K562 (cell line): ENCODE results near the gene POU2F1. TPM values are rescaled to one million over a fixed set of nuclear protein-coding genes. Genes with fewer than 3 reads are reported as not detected.

Experiments
- ATAC-seq: fragments of 200-7000 bp; cut with Tn5 transposase; 3 replicates; pipeline ENCODE4 v1.9.1; 2020; ENCODE audit warnings: moderate library complexity
- BruUV-seq: library from RNA; stranded (reverse); fragments of 400-500 nt; replicated peaks from 2 replicates; lab custom pipeline; 2021; lab: Mats Ljungman, UMichigan
- CTCF ChIA-PET: fragments of 300-600 bp; formaldehyde crosslinking; extraction: SDS; loops from one replicate; lab custom pipeline; 2021; ENCODE audit warnings: low intra/inter-chr PET ratio; lab: Yijun Ruan, JAX
- POLR2A ChIA-PET: fragments of 300-600, 350-650 bp; sonication (Branson Sonifier 250); formaldehyde crosslinking; extraction: SDS; loops from one replicate; lab custom pipeline; 2021; ENCODE audit warnings: antibody characterized with exemption, inconsistent platforms; lab: Yijun Ruan, JAX
- DNase-seq, 4 experiments: peaks; one replicate each; pipeline versions ENCODE4 v3.0.0 to v3.0.0-alpha.2; 2011 to 2018; ENCODE audit warnings: low spot score in 3 of 4, mixed read lengths in 3 of 4; ENCODE audit errors: extremely low read depth in 1 of 4
- FAIRE-seq: peaks from 2 replicates; lab custom pipeline; 2011; peaks lifted over from hg19 to GRCh38; lab: Jason Lieb, UNC
- H2AFZ ChIP-seq: 2 replicates; pipeline ENCODE4 v1.6.0; 2011; ENCODE audit warnings: low read depth, low read length, control low read depth, inconsistent platforms
- H3K27ac ChIP-seq: fragments of 200-600 bp; 3 replicates; pipeline ENCODE4 v1.8.0; 2011; ENCODE audit warnings: low read depth, mild to moderate bottlenecking, control low read depth, inconsistent platforms, low read length, moderate library complexity, mixed read lengths; ENCODE audit errors: extremely low read depth
- H3K27me3 ChIP-seq, 2 experiments: fragments of 300-600 bp in 1 of 2; 2 replicates in 1 of 2; 3 replicates in 1 of 2; pipeline versions ENCODE4 v1.6.0 to v1.8.0; 2011; ENCODE audit warnings: inconsistent platforms in 2 of 2, low read length in 2 of 2, mild to moderate bottlenecking in 1 of 2, mixed read lengths in 1 of 2, moderate library complexity in 1 of 2; ENCODE audit not compliant: control insufficient read depth in 2 of 2, insufficient read depth in 2 of 2
- H3K36me3 ChIP-seq: fragments of 300-600 bp; 3 replicates; pipeline ENCODE4 v1.8.0; 2011; ENCODE audit warnings: mild to moderate bottlenecking, low read length, inconsistent platforms; ENCODE audit not compliant: control insufficient read depth, insufficient read depth
- H3K4me1 ChIP-seq, 2 experiments: fragments of 200-600 bp in 1 of 2; replicated peaks in 1 of 2; 2 replicates in 1 of 2; 3 replicates in 1 of 2; pipeline versions ENCODE4 v1.5.1 to v1.8.0; 2011; ENCODE audit warnings: inconsistent platforms in 2 of 2, low read length in 2 of 2, mild to moderate bottlenecking in 1 of 2, mixed read lengths in 1 of 2, moderate library complexity in 1 of 2; ENCODE audit not compliant: control insufficient read depth in 2 of 2, insufficient read depth in 2 of 2
- H3K4me2 ChIP-seq: 2 replicates; pipeline ENCODE4 v1.6.1; 2011; ENCODE audit warnings: low read length, control low read depth, inconsistent platforms, mixed read lengths; ENCODE audit not compliant: insufficient read depth
- H3K4me3 ChIP-seq: fragments of 200-600 bp; sonication (generic), shearing (Covaris generic); 2 replicates; pipeline ENCODE4 v1.5.1; 2016; ENCODE audit warnings: control low read depth, inconsistent platforms
- H3K79me2 ChIP-seq: fragments of 200-600 bp; 3 replicates; pipeline ENCODE4 v1.8.0; 2011; ENCODE audit warnings: low read length, inconsistent platforms; ENCODE audit not compliant: control insufficient read depth, insufficient read depth
- H3K9ac ChIP-seq, 2 experiments: 2 replicates each; pipeline versions ENCODE4 v1.6.0 to v1.6.1; 2011; ENCODE audit warnings: low read depth in 2 of 2, low read length in 2 of 2, control low read depth in 1 of 2, inconsistent platforms in 1 of 2, mild to moderate bottlenecking in 1 of 2, mixed read lengths in 1 of 2; ENCODE audit not compliant: insufficient read depth in 1 of 2
- H3K9me1 ChIP-seq: one replicate; pipeline ENCODE4 v1.6.0; 2011; ENCODE audit warnings: inconsistent platforms, mild to moderate bottlenecking, low read length, moderate library complexity; ENCODE audit not compliant: control insufficient read depth, insufficient read depth
- H3K9me3 ChIP-seq: replicated peaks from 2 replicates; pipeline ENCODE4 v1.5.1; 2011; ENCODE audit warnings: low read depth, low read length, inconsistent platforms; ENCODE audit not compliant: control insufficient read depth, insufficient read depth
- H4K20me1 ChIP-seq: replicated peaks from 2 replicates; pipeline ENCODE4 v1.6.1; 2011; ENCODE audit warnings: low read length, inconsistent platforms, mixed read lengths; ENCODE audit not compliant: control insufficient read depth, insufficient read depth
- CBX5 ChIP-seq: IDR thresholded peaks from 2 replicates; pipeline ENCODE4 v1.6.1; 2014; ENCODE audit warnings: low read depth, borderline replicate concordance
- CCAR2 ChIP-seq: fragments of 200-400 bp; formaldehyde crosslinking; IDR thresholded peaks from 2 replicates; pipeline ENCODE4 v1.6.1; 2017; ENCODE audit warnings: mild to moderate bottlenecking, low read depth, low read length
- CCNT2 ChIP-seq: IDR thresholded peaks from 2 replicates; pipeline ENCODE4 v1.6.1; 2011; ENCODE audit warnings: borderline replicate concordance, low read depth, mild to moderate bottlenecking, moderate library complexity, mixed read lengths, low read length; ENCODE audit not compliant: insufficient read length; ENCODE audit errors: extremely low read depth
- FIP1L1 ChIP-seq: fragments of 200-400 bp; formaldehyde crosslinking; IDR thresholded peaks from 2 replicates; pipeline ENCODE4 v1.6.1; 2018; ENCODE audit warnings: mild to moderate bottlenecking, low read depth, low read length; ENCODE audit not compliant: poor library complexity, severe bottlenecking
- KDM5B ChIP-seq: fragments of 200-600 bp; sonication (generic); IDR thresholded peaks from 2 replicates; pipeline ENCODE4 v1.6.1; 2012; ENCODE audit warnings: low read depth, mild to moderate bottlenecking, moderate library complexity, low read length, control low read depth, inconsistent platforms; ENCODE audit not compliant: insufficient replicate concordance
- KHSRP ChIP-seq: fragments of 450-650 bp; IDR thresholded peaks from 2 replicates; pipeline ENCODE4 v1.6.1; 2017
- MAZ ChIP-seq, 2 experiments: fragments of 450-650 bp in 1 of 2; sonication (generic) in 1 of 2; formaldehyde crosslinking; IDR thresholded peaks in 1 of 2; conservative IDR thresholded peaks in 1 of 2; 2 replicates each; pipeline versions ENCODE4 v1.4.0 to v1.5.0; 2020; ENCODE audit warnings: mild to moderate bottlenecking in 1 of 2, missing genetic modification reagents in 1 of 2
- NR2C1 ChIP-seq, 2 experiments: fragments of 450-650 bp; IDR thresholded peaks; 2 replicates each; pipeline ENCODE4 v1.6.1; 2017; ENCODE audit warnings: mild to moderate bottlenecking in 2 of 2, antibody characterized with exemption in 1 of 2, inconsistent platforms in 1 of 2, missing compliant biosample characterization in 1 of 2, missing genetic modification characterization in 1 of 2
- TCF7 ChIP-seq: sonication (generic); IDR thresholded peaks from 2 replicates; pipeline ENCODE4 v1.6.1; 2016; ENCODE audit warnings: antibody characterized with exemption, borderline replicate concordance
- ZNF282 ChIP-seq: sonication (generic); formaldehyde crosslinking; IDR thresholded peaks from 2 replicates; pipeline ENCODE4 v1.8.1; 2023; ENCODE audit warnings: missing genetic modification reagents
- ZNF778 ChIP-seq: fragments of 450-650 bp; formaldehyde crosslinking; IDR thresholded peaks from 2 replicates; pipeline ENCODE4 v1.4.0; 2020; ENCODE audit warnings: mild to moderate bottlenecking, moderate library complexity
- ZZZ3 ChIP-seq: fragments of 450-650 bp; IDR thresholded peaks from 2 replicates; pipeline ENCODE4 v1.6.1; 2016; ENCODE audit warnings: antibody characterized with exemption, mild to moderate bottlenecking, moderate library complexity
- WGBS: fragments of 100-300 bp; shearing (Covaris generic); methylation state at CpG from one replicate; pipeline ENCODE4 v1.1.6; 2016; ENCODE audit warnings: low coverage, mixed read lengths; ENCODE audit not compliant: insufficient coverage; ENCODE audit errors: missing lambda C conversion rate; 5-methylcytosine and 5-hydroxymethylcytosine counted together
- in situ Hi-C: fragments of 300-500 bp; cut with MboI; formaldehyde crosslinking; loops from 4 replicates; pipeline ENCODE4 v1.15.0; 2018; ENCODE audit warnings: inconsistent platforms, mixed read lengths
- intact Hi-C: fragments of 100-400 bp; cut with micrococcal nuclease; formaldehyde crosslinking; loops from 2 replicates; pipeline ENCODE4 v1.14.2; 2022
- polyA plus RNA-seq, 8 experiments: library from polyadenylated mRNA; depleted of rRNA in 4 of 8; stranded (reverse) in 5 of 8; unstranded in 3 of 8; fragments of >200 nt; fragmentation: Nextera tagmentation in 2 of 8; fragmentation: Illumina TruSeq in 1 of 8; extraction: Ambion mirVana in 2 of 8; extraction: Trizol in 1 of 8; gene quantifications; 2 replicates each; pipeline versions ENCODE4 v1.2.1 to v1.2.3, GENCODE V29; 2011 to 2014; ENCODE audit warnings: inconsistent platforms in 1 of 8, missing spikeins in 1 of 8
- total RNA-seq, 7 experiments: library from RNA; depleted of rRNA in 6 of 7; stranded (reverse); fragments of >200 nt in 6 of 7; fragmentation: Illumina TruSeq in 2 of 7; extraction: Trizol in 2 of 7; gene quantifications; 2 replicates each; pipeline versions ENCODE4 v1.2.1 to v1.2.3, GENCODE V29; 2011 to 2021; ENCODE audit warnings: low replicate concordance in 1 of 7
- TF ChIP-seq, protein P1 (sequence below): fragments of 250-450 bp; sonication (Bioruptor Pico); IDR thresholded peaks from 2 replicates; pipeline ENCODE4 v1.5.0; 2020; ENCODE audit warnings: mild to moderate bottlenecking, borderline replicate concordance

POU2F1 gene
- total and polyA plus RNA-seq, 9 of the 15 experiments (the other 6 are each of a cell fraction or from before 2014, with no cell fraction given): 2.6 to 22.3 (median 8.8) TPM

DNA sequence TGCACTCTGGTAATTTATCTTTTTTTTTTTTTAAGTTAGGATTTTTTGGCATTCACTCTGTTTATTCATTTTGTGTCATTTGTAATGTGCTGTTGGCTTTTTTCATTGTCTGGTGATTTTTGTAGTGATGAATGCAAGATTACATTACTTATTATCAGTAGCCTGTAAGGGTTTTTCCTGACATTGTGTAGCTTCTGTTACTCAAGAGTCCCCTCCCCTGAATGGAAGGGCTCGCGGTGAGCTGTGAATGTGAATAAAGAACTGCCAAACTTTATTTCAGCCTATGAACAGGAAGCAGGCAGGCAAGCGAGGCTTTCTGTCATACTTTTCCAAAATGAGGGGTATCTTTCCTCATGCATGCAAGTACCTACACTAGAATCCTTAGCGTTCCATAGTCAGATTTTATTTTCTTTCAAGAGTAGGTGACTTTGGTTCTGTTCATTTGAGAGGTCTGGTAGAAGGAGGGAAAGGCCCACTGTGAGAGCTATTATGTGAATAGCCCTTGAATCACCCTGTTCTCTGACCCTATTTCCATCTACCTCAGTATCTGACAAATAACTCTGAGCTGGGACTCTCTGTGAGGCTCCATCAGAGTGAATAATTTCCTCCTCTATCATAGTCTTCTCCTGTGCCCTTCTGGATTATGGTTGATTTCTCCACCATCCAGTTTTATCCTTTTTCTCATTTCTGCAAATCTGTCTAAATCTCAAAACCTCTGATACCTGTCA, 183.6 kb downstream of the POU2F1 start:
- TF ChIP-seq TCF7: no peak
- no peak for TF ChIP-seq NR2C1 (IDR thresholded peaks at IDR 0.05)
- TF ChIP-seq NR2C1 (tag; IDR thresholded peaks at IDR 0.05): no peak
- no peak for TF ChIP-seq FIP1L1
- no peak for TF ChIP-seq CCAR2
- WGBS: 69% methylated on average over 4 of the region's 4 CpGs
- FAIRE-seq: no peak
- H3K27ac ChIP-seq: no peak overlapping the region
- no peaks in the 10 kb centered on the region for H4K20me1 ChIP-seq
- H3K27me3 ChIP-seq: no peaks in the 10 kb centered on the region
- H2AFZ ChIP-seq: no peak overlapping the region
- intact Hi-C loops (loop anchor here (5.0 kb wide), 1 partner anchor 153 kb away; no protein-coding TSS in a partner anchor), in situ Hi-C loops (no loop called here)
- no peaks in the 10 kb centered on the region for H3K9me1 ChIP-seq
- H3K9me3 ChIP-seq: no peaks in the 10 kb centered on the region
- H3K36me3 ChIP-seq: peaks cover 32% of the 10 kb centered on the region; the same call in 2 of the 3 replicates
- H3K4me3 ChIP-seq: no peak overlapping the region
- ChIA-PET POLR2A (interaction anchor here (1.1 kb wide), 1 partner anchor 14 kb away, joined by 3 read pairs; no protein-coding TSS in a partner anchor), CTCF (no interaction called here)
- no peak for DNase-seq
- no peaks in the 10 kb centered on the region for H3K79me2 ChIP-seq
- ATAC-seq: no peak
- no peaks in the 10 kb centered on the region for H3K4me1 ChIP-seq
- no peak overlapping the region for H3K9ac ChIP-seq
- BruUV-seq: no TSS peak
- H3K4me2 ChIP-seq: no peak overlapping the region

DNA sequence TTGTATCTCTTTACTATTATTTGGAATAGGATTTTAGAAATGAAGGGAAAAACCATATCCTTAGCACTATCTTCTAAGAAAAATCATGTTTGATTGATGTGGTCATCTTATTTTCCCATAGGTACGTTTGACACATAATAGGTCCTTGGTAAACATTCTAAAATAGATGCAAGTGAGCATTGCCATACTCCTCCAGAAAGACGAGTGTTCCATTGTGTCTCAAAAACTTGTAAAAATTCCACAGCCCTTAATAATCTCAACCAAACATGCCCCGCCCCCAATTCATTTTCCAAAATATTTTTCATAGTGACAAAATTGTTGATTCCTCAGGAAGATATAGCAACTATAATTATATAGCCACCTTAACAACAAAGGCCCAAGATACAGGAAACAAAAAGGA, 184.2 kb downstream of the POU2F1 start:
- 76% methylated on average over 3 of the region's 3 CpGs for WGBS
- in situ Hi-C loops: no loop called here
- POLR2A ChIA-PET: interaction anchor here (1.1 kb wide), 1 partner anchor 13 kb away, joined by 3 read pairs; no protein-coding TSS in a partner anchor
- no peak for TF ChIP-seq ZZZ3
- no peak for TF ChIP-seq KDM5B
- no peak for TF ChIP-seq CCNT2
- TF ChIP-seq CBX5: no peak
- no peak for TF ChIP-seq ZNF282 (CRISPR knock-in tag)
- TF ChIP-seq, protein P1, sequence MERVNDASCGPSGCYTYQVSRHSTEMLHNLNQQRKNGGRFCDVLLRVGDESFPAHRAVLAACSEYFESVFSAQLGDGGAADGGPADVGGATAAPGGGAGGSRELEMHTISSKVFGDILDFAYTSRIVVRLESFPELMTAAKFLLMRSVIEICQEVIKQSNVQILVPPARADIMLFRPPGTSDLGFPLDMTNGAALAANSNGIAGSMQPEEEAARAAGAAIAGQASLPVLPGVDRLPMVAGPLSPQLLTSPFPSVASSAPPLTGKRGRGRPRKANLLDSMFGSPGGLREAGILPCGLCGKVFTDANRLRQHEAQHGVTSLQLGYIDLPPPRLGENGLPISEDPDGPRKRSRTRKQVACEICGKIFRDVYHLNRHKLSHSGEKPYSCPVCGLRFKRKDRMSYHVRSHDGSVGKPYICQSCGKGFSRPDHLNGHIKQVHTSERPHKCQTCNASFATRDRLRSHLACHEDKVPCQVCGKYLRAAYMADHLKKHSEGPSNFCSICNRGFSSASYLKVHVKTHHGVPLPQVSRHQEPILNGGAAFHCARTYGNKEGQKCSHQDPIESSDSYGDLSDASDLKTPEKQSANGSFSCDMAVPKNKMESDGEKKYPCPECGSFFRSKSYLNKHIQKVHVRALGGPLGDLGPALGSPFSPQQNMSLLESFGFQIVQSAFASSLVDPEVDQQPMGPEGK (CRISPR knock-in tag): no peak
- no peak for TF ChIP-seq ZNF778 (CRISPR knock-in tag)
- no peak for TF ChIP-seq MAZ (CRISPR knock-in tag; conservative IDR thresholded peaks at IDR 0.05 in 1 of 2, IDR thresholded peaks at IDR 0.05 in 1 of 2)
- TF ChIP-seq KHSRP: no peak

More for the DNA sequence above, 184.2 kb downstream of the POU2F1 start:
- Histone ChIP-seq H3K4me2 (no peak overlapping the region), H3K27me3 (no peaks in the 10 kb centered on the region), H3K79me2 (no peaks in the 10 kb centered on the region), H3K9ac (no peak overlapping the region), H4K20me1 (no peaks in the 10 kb centered on the region), H2AFZ (no peak overlapping the region), H3K4me3 (no peak overlapping the region), H3K9me3 (no peaks in the 10 kb centered on the region), H3K4me1 (no peaks in the 10 kb centered on the region), H3K9me1 (no peaks in the 10 kb centered on the region), H3K27ac (no peak overlapping the region), H3K36me3 (peaks cover 32% of the 10 kb centered on the region; the same call in 2 of the 3 replicates)
- DNase-seq (no peak), FAIRE-seq (no peak), ATAC-seq (no peak)
- CTCF ChIA-PET: no interaction called here
- BruUV-seq: no TSS peak
- intact Hi-C loops: loop anchor here (5.0 kb wide), 1 partner anchor 152 kb away; no protein-coding TSS in a partner anchor
